ENCODE data around the gene MRTFA.

- TF ChIP-seq CTCF (IDR thresholded peaks at IDR 0.05), result no peak
- TF ChIP-seq POLR2A (IDR thresholded peaks at IDR 0.05), result no peak
Measured at GRCh38 chr22:40620464-40621046, 16.0 kb downstream of the MRTFA start.

Data from lower leg skin (tissue), 3 donors.